H1 (cell line): ENCODE measurements around the gene MLF1. TPM values are rescaled to one million over a fixed set of nuclear protein-coding genes. Genes with fewer than 3 reads are reported as not detected.

Source experiments
- CTCF ChIA-PET: fragments of 300-600 bp; sonication (Branson Sonifier 250); formaldehyde crosslinking; loops from one replicate; lab custom pipeline; 2021; ENCODE audit not compliant: partially characterized antibody; lab: Charles Lee
- POLR2A ChIA-PET: fragments of 300-600 bp; sonication (Branson Sonifier 250); formaldehyde crosslinking; loops from one replicate; lab custom pipeline; 2021; ENCODE audit warnings: inconsistent platforms; ENCODE audit not compliant: partially characterized antibody; lab: Charles Lee
- DNase-seq, 2 experiments: peaks; one replicate each; pipeline versions ENCODE4 v3.0.0 to v3.0.0-alpha.2; 2010 to 2022; ENCODE audit warnings: low spot score in 2 of 2, low read depth in 1 of 2, mixed read lengths in 1 of 2
- FAIRE-seq: peaks from 2 replicates; lab custom pipeline; 2011; peaks lifted over from hg19 to GRCh38; lab: Jason Lieb, UNC
- H2AFZ ChIP-seq: 2 replicates; pipeline ENCODE4 v1.8.1; 2012; ENCODE audit warnings: low read length, inconsistent platforms
- H2AK5ac ChIP-seq: 2 replicates; pipeline ENCODE4 v1.6.1; 2013; ENCODE audit warnings: low read depth, low read length
- H2BK120ac ChIP-seq: replicated peaks from 2 replicates; pipeline ENCODE3; 2013; ENCODE audit warnings: low read depth, low read length, inconsistent platforms
- H2BK12ac ChIP-seq: 2 replicates; pipeline ENCODE4 v1.6.1; 2013; ENCODE audit warnings: low read depth, low read length
- H2BK15ac ChIP-seq: 2 replicates; pipeline ENCODE4 v1.6.1; 2013; ENCODE audit warnings: low read length
- H2BK20ac ChIP-seq: 2 replicates; pipeline ENCODE4 v1.6.1; 2013; ENCODE audit warnings: low read length
- H2BK5ac ChIP-seq: 2 replicates; pipeline ENCODE4 v1.6.1; 2013; ENCODE audit warnings: low read depth, low read length
- H3K14ac ChIP-seq: 2 replicates; pipeline ENCODE4 v1.6.1; 2013; ENCODE audit warnings: inconsistent platforms; ENCODE audit not compliant: insufficient read length
- H3K18ac ChIP-seq: 2 replicates; pipeline ENCODE4 v1.6.1; 2013; ENCODE audit warnings: low read length; ENCODE audit errors: extremely low read depth
- H3K23ac ChIP-seq: 2 replicates; pipeline ENCODE4 v1.6.1; 2013; ENCODE audit warnings: inconsistent platforms; ENCODE audit not compliant: insufficient read length
- H3K23me2 ChIP-seq: 2 replicates; pipeline ENCODE4 v1.6.1; 2013; ENCODE audit warnings: low read depth, low read length
- H3K27ac ChIP-seq: 2 replicates; pipeline ENCODE4 v1.6.1; 2011; ENCODE audit warnings: low read depth, low read length, inconsistent platforms
- H3K27me3 ChIP-seq, 4 experiments: replicated peaks in 1 of 4; 1 replicate in 1 of 4; 2 replicates in 3 of 4; pipeline versions ENCODE4 v1.6.1 to v1.8.1; 2011 to 2013; ENCODE audit warnings: low read length in 3 of 4, mild to moderate bottlenecking in 3 of 4, inconsistent platforms in 2 of 4, mixed read lengths in 2 of 4, moderate library complexity in 1 of 4; ENCODE audit not compliant: control insufficient read depth in 3 of 4, insufficient read depth in 3 of 4; ENCODE audit errors: extremely low read depth in 1 of 4
- H3K36me3 ChIP-seq, 4 experiments: 2 replicates each; pipeline versions ENCODE4 v1.6.1 to v1.8.1; 2011 to 2013; ENCODE audit warnings: mild to moderate bottlenecking in 4 of 4, low read length in 3 of 4, moderate library complexity in 2 of 4, control low read depth in 1 of 4, inconsistent platforms in 1 of 4; ENCODE audit not compliant: insufficient read depth in 4 of 4, control insufficient read depth in 2 of 4
- H3K4ac ChIP-seq: replicated peaks from 2 replicates; pipeline ENCODE3; 2013; ENCODE audit warnings: low read length, low read depth, mixed read lengths, inconsistent platforms; ENCODE audit not compliant: insufficient read length
- H3K4me1 ChIP-seq, 4 experiments: replicated peaks in 1 of 4; 1 replicate in 1 of 4; 2 replicates in 3 of 4; pipeline versions ENCODE4 v1.6.1 to v1.8.1; 2011 to 2013; ENCODE audit warnings: low read length in 3 of 4, inconsistent platforms in 2 of 4, mixed read lengths in 1 of 4; ENCODE audit not compliant: insufficient read depth in 4 of 4, control insufficient read depth in 3 of 4
- H3K4me2 ChIP-seq, 2 experiments: 2 replicates each; pipeline versions ENCODE4 v1.6.1 to v1.8.1; 2011 to 2013; ENCODE audit warnings: low read depth in 2 of 2, low read length in 2 of 2, control low read depth in 1 of 2, inconsistent platforms in 1 of 2, mild to moderate bottlenecking in 1 of 2; ENCODE audit not compliant: insufficient read depth in 1 of 2
- H3K4me3 ChIP-seq, 4 experiments: fragments of 200-600, 300-600 bp in 1 of 4; sonication (generic), shearing (Covaris generic), sonication (Bioruptor Twin) in 1 of 4; 2 replicates each; pipeline versions ENCODE4 v1.5.1 to v1.8.1; 2011 to 2016; ENCODE audit warnings: low read length in 4 of 4, low read depth in 3 of 4, control low read depth in 2 of 4, inconsistent platforms in 2 of 4, mild to moderate bottlenecking in 2 of 4, mixed read lengths in 1 of 4, moderate library complexity in 1 of 4; ENCODE audit not compliant: insufficient read depth in 2 of 4; ENCODE audit errors: extremely low read depth in 1 of 4
- H3K56ac ChIP-seq: replicated peaks from 2 replicates; pipeline ENCODE3; 2013; ENCODE audit warnings: low read depth, mild to moderate bottlenecking, mixed read lengths, low read length, inconsistent platforms; ENCODE audit not compliant: insufficient read length
- H3K79me1 ChIP-seq: 2 replicates; pipeline ENCODE4 v1.6.1; 2013; ENCODE audit warnings: low read depth, low read length, control low read depth
- H3K79me2 ChIP-seq, 2 experiments: 2 replicates each; pipeline versions ENCODE4 v1.6.1 to v1.8.1; 2012 to 2013; ENCODE audit warnings: low read length in 2 of 2, mild to moderate bottlenecking in 2 of 2, inconsistent platforms in 1 of 2; ENCODE audit not compliant: insufficient read depth in 2 of 2, control insufficient read depth in 1 of 2
- H3K9ac ChIP-seq, 4 experiments: replicated peaks in 1 of 4; 1 replicate in 1 of 4; 2 replicates in 3 of 4; pipeline versions ENCODE4 v1.6.1 to v1.8.1; 2011 to 2013; ENCODE audit warnings: low read depth in 3 of 4, low read length in 3 of 4, control low read depth in 2 of 4, mild to moderate bottlenecking in 2 of 4, moderate library complexity in 2 of 4, inconsistent platforms in 1 of 4; ENCODE audit errors: extremely low read depth in 1 of 4
- H3K9me3 ChIP-seq, 2 experiments: 2 replicates each; pipeline versions ENCODE4 v1.6.1 to v1.8.1; 2012 to 2013; ENCODE audit warnings: mild to moderate bottlenecking in 2 of 2, moderate library complexity in 2 of 2, control low read depth in 1 of 2, inconsistent platforms in 1 of 2, low read depth in 1 of 2, low read length in 1 of 2, mixed read lengths in 1 of 2; ENCODE audit not compliant: insufficient read depth in 2 of 2
- H4K20me1 ChIP-seq, 2 experiments: replicated peaks in 1 of 2; 2 replicates each; pipeline versions ENCODE3 to v1.8.1; 2011 to 2013; ENCODE audit warnings: inconsistent platforms in 2 of 2, low read length in 2 of 2, mild to moderate bottlenecking in 1 of 2; ENCODE audit not compliant: insufficient read depth in 2 of 2, control insufficient read depth in 1 of 2
- H4K5ac ChIP-seq: 2 replicates; pipeline ENCODE4 v1.6.1; 2013; ENCODE audit warnings: low read length, low read depth, mixed read lengths, inconsistent platforms; ENCODE audit not compliant: insufficient read length
- H4K8ac ChIP-seq: 2 replicates; pipeline ENCODE4 v1.8.0; 2013; ENCODE audit warnings: mild to moderate bottlenecking, moderate library complexity, low read length, inconsistent platforms; ENCODE audit not compliant: insufficient read depth; ENCODE audit errors: extremely low read depth
- H4K91ac ChIP-seq: replicated peaks from 2 replicates; pipeline ENCODE3; 2013; ENCODE audit warnings: low read length, mixed read lengths, inconsistent platforms; ENCODE audit not compliant: insufficient read length
- CTBP2 ChIP-seq: IDR thresholded peaks from 2 replicates; pipeline ENCODE4 v1.7.0; 2011; ENCODE audit warnings: borderline replicate concordance, mild to moderate bottlenecking, moderate library complexity, mixed read lengths, low read length; ENCODE audit not compliant: insufficient read depth, insufficient read length
- EGR1 ChIP-seq: IDR thresholded peaks from 2 replicates; pipeline ENCODE4 v1.6.1; 2011; ENCODE audit warnings: low read depth, low read length, borderline replicate concordance
- JUN ChIP-seq: IDR thresholded peaks from 2 replicates; pipeline ENCODE4 v1.6.1; 2011; ENCODE audit warnings: low read depth, mild to moderate bottlenecking, improper control_type of control experiment, low read length
- KDM1A ChIP-seq: fragments of 200-600, 300-600 bp; sonication (generic); IDR thresholded peaks from 2 replicates; pipeline ENCODE4 v1.7.1; 2016; ENCODE audit warnings: mild to moderate bottlenecking, low read length, borderline replicate concordance
- POLR2AphosphoS5 ChIP-seq: IDR thresholded peaks from 2 replicates; pipeline ENCODE4 v1.6.1; 2011; ENCODE audit warnings: low read depth, low read length
- POU5F1 ChIP-seq: IDR thresholded peaks from 2 replicates; pipeline ENCODE4 v1.6.1; 2011; ENCODE audit warnings: low read depth, mild to moderate bottlenecking, low read length, moderate library complexity
- RAD21 ChIP-seq, 2 experiments: IDR thresholded peaks in 1 of 2; conservative IDR thresholded peaks in 1 of 2; 2 replicates each; pipeline ENCODE4 v1.6.1; 2011; ENCODE audit warnings: low read depth in 2 of 2, low read length in 2 of 2, improper control_type of control experiment in 1 of 2, inconsistent platforms in 1 of 2, mild to moderate bottlenecking in 1 of 2, moderate library complexity in 1 of 2
- SAP30 ChIP-seq: fragments of 300-600 bp; sonication (generic); IDR thresholded peaks from 2 replicates; pipeline ENCODE4 v1.7.1; 2012; ENCODE audit warnings: low read length, moderate library complexity, mild to moderate bottlenecking, inconsistent platforms; ENCODE audit not compliant: insufficient read depth, insufficient replicate concordance
- SIX5 ChIP-seq: IDR thresholded peaks from 2 replicates; pipeline ENCODE4 v1.6.1; 2011; ENCODE audit warnings: mild to moderate bottlenecking, low read depth, low read length
- WGBS, 2 experiments: shearing (Covaris generic) in 1 of 2; methylation state at CpG; one replicate each; pipeline versions ENCODE4 v1.1.6 to v1.1.7; 2013 to 2015; ENCODE audit warnings: low lambda C conversion rate in 2 of 2, mixed read lengths in 2 of 2, inconsistent platforms in 1 of 2, low coverage in 1 of 2, missing lambda C conversion rate in 1 of 2; ENCODE audit not compliant: insufficient replicate concordance in 2 of 2, insufficient coverage in 1 of 2, insufficient read length in 1 of 2; ENCODE audit errors: extremely low coverage in 1 of 2, missing lambda C conversion rate in 1 of 2; 5-methylcytosine and 5-hydroxymethylcytosine counted together
- polyA plus RNA-seq, 7 experiments: library from polyadenylated mRNA; depleted of rRNA in 3 of 7; stranded (reverse) in 5 of 7; unstranded in 2 of 7; fragments of >200 nt in 5 of 7; fragments of 200-250 nt in 2 of 7; gene quantifications; 1 replicate in 5 of 7; 2 replicates in 1 of 7; 4 replicates in 1 of 7; pipeline versions ENCODE4 v1.2.1 to v1.2.3, GENCODE V29; 2011 to 2013; ENCODE audit warnings: missing spikeins in 2 of 7, mixed read lengths in 2 of 7
- total RNA-seq: library from RNA; stranded (reverse); fragmentation: NEBNext Ultra II Directional; extraction: Animal tissue kit (Norgen Biotek cat#: 25700); gene quantifications from 2 replicates; pipeline ENCODE4 v1.2.1, GENCODE V29; 2021
- TF ChIP-seq, protein P1 (sequence below): IDR thresholded peaks from 2 replicates; pipeline ENCODE4 v1.6.1; 2011; ENCODE audit warnings: low read length, improper control_type of control experiment

MLF1 gene
- total and polyA plus RNA-seq, 2 of the 8 experiments (the other 6 are each of a cell fraction or from before 2014, with no cell fraction given), result 13.4 to 48.9 TPM

DNA sequence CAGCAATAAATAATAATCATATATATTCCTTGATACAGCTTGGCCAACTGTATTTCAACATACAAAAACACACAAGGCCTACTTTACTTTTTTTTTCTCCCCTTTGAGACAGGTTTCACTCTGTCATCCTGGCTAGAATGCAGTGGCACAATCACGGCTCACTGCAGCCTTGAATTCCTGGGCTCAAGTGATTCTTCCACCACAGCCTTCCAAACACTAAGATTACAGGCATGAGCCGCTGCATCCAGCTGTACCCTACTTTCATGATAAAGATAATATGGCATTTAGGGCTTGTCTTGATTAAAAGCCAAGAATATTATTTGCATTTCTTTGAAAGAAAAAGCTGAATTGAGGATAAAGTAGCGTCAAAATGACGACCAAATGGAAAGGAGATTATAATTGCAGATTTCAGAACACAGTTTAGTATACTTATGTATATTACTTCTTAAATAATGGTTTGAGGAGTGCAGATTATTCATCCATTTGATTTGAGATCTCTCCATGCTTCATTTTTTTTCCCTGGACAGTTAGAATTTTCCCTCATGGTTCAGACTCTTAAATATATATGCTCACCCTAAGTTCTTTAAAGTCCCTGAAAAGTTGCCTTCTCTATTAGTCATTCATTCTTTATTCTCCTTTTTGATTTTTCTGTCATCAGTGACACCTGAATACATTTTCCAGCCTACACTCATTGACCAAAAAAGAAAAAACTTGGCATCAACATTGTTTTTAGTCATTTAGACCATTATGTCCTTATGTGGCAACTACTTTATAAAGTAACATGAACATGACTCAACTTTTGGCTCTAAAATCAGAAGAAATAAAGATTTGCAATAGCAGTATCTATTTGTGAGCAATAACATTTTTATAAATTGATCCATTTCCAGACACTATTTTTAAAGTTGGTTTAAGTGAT, 48.5 kb upstream of the MLF1 start:
- Histone ChIP-seq H4K8ac (no peak overlapping the region), H3K4me2 (no peak overlapping the region), H3K27ac (no peak overlapping the region), H3K27me3 (no peaks in the 10 kb centered on the region), H3K4me3 (no peak overlapping the region), H3K4me1 (no peaks in the 10 kb centered on the region), H2BK5ac (no peak overlapping the region), H3K9ac (no peak overlapping the region), H2AFZ (no peak overlapping the region), H3K79me2 (no peaks in the 10 kb centered on the region), H4K91ac (no peak overlapping the region), H3K4ac (no peak overlapping the region), H3K56ac (no peak overlapping the region), H2AK5ac (no peak overlapping the region), H2BK120ac (no peak overlapping the region), H3K23me2 (no peaks in the 10 kb centered on the region), H3K79me1 (no peaks in the 10 kb centered on the region), H3K23ac (no peak overlapping the region), H2BK20ac (no peak overlapping the region), H4K5ac (no peak overlapping the region), H3K36me3 (no peaks in the 10 kb centered on the region), H2BK12ac (no peak overlapping the region), H3K9me3 (peaks cover 0 to under 1% of the 10 kb centered on the region in 2 experiments; a peak in 2 of 4 replicates), H4K20me1 (no peaks in the 10 kb centered on the region), H3K18ac (no peak overlapping the region), H3K14ac (no peak overlapping the region), H2BK15ac (no peak overlapping the region)
- FAIRE-seq (no peak), DNase-seq (no peak)
- POLR2A ChIA-PET, result no interaction called here
- 91% methylated on average over 4 of the region's 4 CpGs; no CpG with 5 or more reads in 1 of the 2 experiments for WGBS, 2 experiments
- CTCF ChIA-PET, result interaction anchor here (0.7 to 1.4 kb wide), 2 partner anchors 8 to 137 kb away, joined by 3 to 5 read pairs; no protein-coding TSS in a partner anchor
- TF ChIP-seq POLR2AphosphoS5 (no peak), SAP30 (no peak), RAD21 (IDR thresholded peaks at IDR 0.05 in 1 of 2, conservative IDR thresholded peaks at IDR 0.05 in 1 of 2; ENCODE audit: low read depth in 2 of 2, low read length in 2 of 2) (no peak), JUN (no peak), CTBP2 (no peak), SIX5 (no peak), KDM1A (no peak), POU5F1 (no peak), EGR1 (no peak)
- TF ChIP-seq, protein P1, sequence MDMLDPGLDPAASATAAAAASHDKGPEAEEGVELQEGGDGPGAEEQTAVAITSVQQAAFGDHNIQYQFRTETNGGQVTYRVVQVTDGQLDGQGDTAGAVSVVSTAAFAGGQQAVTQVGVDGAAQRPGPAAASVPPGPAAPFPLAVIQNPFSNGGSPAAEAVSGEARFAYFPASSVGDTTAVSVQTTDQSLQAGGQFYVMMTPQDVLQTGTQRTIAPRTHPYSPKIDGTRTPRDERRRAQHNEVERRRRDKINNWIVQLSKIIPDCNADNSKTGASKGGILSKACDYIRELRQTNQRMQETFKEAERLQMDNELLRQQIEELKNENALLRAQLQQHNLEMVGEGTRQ, result no peak
